HCEC 1CT (cell line): ENCODE data around the gene NEDD4L.

ENCODE experiments used
- DNase-seq: peaks from one replicate; pipeline ENCODE4 v3.0.0-alpha.2; 2017

NEDD4L gene

DNA sequence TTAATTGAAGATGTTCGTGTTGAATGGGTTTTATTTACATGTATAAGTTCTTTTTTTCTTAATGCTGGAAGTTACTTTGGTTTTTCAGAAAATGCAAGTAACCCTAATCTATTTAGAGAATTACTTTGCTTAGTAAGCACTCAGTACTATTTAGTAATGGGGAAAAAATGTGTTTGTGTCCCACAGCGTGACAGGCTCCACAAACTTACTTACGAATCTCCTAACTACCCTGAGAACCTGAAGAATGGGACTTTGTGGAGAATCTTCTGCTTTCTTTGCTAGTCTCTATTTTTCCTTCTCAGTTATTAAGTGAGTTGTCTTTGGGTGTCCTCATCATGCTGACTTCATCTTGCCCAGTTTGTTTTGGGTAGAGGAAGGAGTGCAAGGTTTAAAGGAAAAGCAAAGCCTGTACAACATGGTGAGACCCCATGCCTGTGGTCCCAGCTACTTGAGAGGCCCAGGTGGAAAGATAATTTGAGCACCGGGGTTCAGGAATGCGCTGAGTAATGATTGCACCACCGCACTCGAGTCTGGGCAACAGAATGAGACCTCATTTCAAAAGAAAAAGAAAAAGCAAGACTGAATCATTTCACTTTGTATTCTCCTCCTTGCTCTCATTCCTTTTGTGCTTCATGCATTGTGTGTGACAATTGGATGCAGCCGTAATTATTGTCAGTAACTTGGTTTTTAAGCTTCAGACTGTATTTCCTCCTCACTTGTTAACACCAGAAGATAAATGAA lies 10.2 kb downstream of the NEDD4L start:
- peak; percentile 60 for DNase-seq

- no peak for DNase-seq
These were observed 12.0 kb downstream of the NEDD4L start for GRCh38 chr18:58055890-58056558.

DNA sequence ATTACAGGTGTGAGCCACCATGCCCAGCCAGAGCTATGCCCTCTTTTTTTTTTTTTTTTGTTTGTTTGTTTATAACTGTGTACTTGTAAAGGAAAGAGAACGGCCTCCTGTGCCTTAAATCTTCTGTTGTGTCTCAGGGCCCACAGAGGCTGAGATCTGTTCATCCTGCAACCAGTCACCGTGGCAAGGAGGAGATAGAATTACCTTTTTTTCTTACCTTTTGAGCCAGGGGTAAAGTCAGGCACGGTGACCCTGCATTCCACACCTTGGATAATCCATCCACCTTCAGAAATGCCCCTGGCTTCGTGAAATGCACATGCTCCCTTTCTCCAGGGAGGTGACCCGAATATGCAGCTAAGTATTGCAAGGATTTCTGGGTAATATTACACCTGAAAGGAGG lies 12.8 kb downstream of the NEDD4L start:
- no peak for DNase-seq

DNA sequence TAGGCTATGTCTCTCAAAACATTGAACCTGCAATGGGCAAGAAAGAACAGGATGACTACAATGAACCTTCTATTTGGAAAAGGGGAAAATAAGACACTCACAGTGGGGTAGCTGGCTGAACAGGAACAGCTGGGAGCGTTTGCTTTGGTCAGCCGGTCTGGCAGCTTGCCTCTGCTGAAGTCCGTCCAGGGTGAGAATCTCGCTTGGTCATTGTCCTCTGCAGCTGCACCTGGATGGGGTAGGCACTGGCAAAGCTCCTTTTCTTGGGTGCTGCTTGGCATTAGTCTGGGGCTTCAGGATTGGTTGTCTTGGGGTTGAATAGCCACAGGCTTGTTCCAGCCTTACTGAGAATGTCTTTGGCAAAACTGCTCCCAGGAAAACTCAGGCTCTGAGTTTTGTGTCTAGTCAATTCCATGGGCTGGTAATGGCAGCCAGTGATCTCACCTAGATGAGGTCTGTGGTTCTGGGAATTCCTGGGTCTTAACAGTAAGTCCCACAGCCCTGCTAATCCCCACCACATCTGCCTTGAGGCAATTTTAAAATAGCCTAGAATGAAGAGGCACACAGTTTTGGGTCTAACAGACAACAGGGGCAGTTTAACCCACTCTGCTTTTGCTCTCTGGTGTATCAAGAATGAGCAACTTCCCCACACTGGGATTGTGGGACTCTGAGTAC lies 13.4 kb downstream of the NEDD4L start:
- no peak for DNase-seq

GRCh38 chr18:58058720-58059119 lies 14.7 kb downstream of the NEDD4L start:
- DNase-seq, result peak; percentile 14

DNA sequence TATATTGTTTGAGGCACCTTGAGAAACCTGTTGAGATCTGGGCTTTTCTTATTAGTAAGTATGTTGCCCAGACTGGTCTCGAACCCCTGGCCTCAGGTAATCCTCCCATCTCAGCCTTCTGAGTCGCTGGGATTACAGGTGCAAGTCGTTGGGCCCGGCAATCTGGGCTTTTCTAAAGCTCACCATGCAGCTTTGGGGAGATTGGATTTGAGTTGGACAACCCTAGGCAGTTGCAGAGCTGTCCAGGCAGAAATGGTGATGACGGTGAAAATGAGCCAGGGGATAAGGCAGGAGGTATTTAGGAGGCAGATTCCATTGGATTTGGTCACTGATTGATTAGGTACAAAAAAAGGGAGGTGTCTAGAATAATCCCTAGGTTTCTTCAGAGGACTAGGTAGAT lies 16.2 kb downstream of the NEDD4L start:
- no peak for DNase-seq

GRCh38 chr18:58061349-58061748 lies 17.3 kb downstream of the NEDD4L start:
- no peak for DNase-seq

- no peak for DNase-seq
These were observed 20.5 kb downstream of the NEDD4L start for GRCh38 chr18:58064406-58064998.

- no peak for DNase-seq
These were observed 21.9 kb downstream of the NEDD4L start for GRCh38 chr18:58065956-58066355.

DNA sequence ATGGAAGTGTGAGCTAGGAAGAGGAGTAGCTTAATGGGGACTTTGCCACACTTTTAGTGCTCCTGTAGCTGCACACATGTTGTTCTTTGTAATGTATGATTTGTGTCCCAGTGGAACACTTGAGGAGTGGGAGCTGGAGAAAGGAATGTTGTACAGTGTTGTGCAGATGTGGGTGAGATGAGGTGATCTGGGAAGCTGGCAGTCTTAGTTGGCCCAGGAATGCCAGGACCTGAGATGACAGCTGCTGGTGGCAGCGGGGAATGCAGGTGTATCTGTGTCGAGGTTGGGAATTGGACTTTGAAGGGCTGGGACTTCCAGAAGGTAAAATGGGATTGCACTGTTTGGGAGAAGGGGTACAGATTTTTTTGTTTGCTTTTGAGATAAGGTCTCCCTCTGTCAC lies 23.6 kb downstream of the NEDD4L start:
- no peak for DNase-seq

DNA sequence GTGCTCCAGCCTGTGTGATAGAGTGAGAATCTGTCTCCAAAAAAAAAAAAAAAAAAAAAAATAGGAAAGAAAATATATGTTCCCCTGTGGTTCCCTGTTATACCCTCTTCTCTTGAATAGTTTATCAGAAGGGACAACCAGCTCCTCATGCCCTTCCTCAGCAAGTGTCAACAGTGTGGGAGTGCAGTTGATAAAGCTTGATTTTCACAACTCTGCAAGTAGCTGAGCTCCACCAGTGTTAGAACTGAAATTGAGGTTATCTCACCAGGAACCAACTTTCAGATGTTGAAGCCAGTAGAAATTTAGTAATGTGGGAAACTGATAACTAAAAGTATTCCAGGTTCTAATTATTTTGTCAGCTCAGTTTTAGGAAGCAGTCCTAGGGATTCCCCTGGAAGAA lies 25.1 kb downstream of the NEDD4L start:
- no peak for DNase-seq

DNA sequence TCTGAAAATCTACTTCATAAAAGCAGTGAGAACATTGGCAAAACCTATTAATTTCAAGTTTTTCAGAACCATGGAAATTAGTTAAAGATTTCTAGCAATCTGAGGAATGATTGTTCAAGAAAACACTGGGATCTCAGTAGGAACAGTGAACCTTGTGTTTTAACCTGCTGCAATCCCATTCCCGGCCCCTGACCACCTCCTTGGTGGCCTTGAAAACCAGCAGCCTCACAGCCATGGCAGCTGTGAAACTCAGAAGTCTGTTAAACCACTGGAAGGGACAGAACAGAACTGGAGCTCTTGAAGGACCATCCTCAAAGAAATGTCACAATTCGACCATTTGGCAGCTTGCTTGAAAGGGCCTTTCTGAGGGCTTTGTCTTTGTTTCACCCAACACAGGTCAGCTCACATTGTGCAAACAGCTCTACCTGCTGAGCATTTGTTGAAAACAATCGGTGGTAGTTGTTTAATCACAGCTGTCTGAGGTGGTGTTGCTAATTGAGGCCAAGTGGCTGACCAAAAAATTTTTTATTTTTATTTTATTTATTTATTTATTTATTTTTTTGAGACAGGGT lies 25.8 kb downstream of the NEDD4L start:
- no peak for DNase-seq

GRCh38 chr18:58076052-58076451 lies 32.0 kb downstream of the NEDD4L start:
- peak; percentile 63 for DNase-seq

DNA sequence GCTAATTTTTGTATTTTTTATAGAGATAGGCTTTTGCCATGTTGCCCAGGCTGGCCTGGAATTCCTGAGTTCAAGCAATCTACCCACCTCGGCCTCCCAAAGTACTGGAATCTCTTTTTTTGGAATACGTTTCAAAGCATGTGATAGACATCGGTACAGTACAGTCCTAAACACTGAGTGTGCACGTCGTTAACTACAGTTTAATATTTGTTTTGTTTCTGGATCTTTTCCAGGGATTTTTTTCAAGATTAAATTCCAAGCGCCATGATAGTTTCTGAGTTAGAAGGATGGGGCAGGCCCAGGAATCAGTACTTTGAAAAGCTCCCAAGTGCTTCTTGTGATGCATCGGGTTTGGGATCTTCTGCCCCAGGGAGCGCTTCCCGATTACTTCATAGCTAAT lies 33.3 kb downstream of the NEDD4L start:
- no peak for DNase-seq

DNA sequence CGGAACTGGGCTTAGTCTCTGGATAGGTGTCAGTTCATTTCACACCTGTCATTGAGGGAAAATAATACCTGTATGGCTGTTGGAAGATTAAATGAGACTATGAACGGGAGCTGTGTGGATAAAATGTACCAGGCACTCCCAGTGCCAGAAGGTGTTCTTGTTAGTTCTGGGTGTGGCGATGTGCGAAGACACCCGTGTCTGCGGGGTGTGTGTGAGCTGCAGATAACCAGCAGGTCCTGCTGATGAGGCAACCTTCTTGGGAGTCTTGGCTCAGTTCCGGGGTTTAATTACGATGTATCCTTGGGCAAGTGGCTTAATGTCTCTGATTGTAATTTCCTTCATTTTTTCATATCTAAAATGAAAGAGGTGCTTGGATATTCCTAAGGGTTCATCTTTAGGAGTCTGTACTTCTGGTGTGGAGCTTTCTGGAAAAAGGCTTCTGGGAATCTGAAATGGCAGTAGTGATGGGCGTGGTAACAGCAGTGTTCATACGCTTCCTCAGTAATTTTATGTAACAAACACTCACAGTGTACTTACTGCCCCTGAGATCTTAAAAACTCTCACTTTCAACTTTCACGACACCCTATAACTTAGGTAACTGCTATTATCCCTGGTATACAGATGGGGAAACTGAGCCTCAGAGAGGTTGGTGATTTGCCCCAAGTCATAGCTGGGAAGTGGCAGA lies 35.0 kb downstream of the NEDD4L start:
- DNase-seq, result no peak

GRCh38 chr18:58080451-58080850 lies 36.4 kb downstream of the NEDD4L start:
- DNase-seq, result no peak

GRCh38 chr18:58087928-58088690 lies 44.1 kb downstream of the NEDD4L start:
- DNase-seq, result peak; percentile 69

DNA sequence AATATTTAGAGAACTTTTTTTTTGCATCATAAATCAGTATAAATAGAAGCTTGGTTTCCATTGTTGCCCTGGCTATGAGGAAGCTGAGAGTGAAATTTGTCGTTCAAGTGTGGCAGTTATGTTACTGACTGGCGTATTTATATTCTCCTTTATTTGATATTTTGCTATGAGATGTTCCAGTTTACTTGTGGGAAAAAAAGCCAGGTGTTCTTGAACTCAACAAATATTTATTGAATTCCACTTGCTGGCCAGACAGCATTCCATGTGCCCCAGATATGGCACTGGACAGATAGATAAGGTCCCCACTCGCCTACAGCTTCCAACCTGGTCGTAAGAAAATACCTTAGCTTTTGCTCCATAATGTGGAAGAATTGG lies 44.7 kb downstream of the NEDD4L start:
- DNase-seq, result no peak

DNA sequence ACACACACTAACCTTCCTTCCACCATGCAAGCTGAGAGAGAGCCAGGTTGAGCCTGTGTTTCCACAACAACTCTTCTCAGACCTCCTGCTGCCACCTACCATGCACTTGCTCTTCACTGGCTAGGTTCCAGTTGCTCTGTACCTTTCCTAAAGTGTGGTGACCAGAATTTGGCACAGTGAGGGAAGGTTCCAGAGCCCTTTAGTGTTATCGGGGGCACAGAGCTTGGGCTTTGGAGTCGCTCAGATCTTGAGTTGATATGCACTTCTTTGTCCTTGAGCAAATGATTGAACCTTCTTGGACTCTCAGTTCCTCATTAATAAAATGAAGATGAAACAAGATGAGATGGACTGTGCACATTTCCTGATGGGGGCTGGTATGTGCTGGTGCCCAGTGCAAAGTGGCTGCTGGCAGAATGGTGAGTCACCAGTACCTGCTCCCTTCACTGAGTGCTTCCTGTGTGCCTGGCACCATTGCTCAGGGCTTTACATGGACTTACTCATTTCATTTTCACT lies 47.1 kb downstream of the NEDD4L start:
- DNase-seq, result no peak

- DNase-seq, result no peak
These were observed 49.3 kb downstream of the NEDD4L start for GRCh38 chr18:58093311-58093803.

- no peak for DNase-seq
These were observed 51.2 kb downstream of the NEDD4L start for GRCh38 chr18:58095222-58095621.

- no peak for DNase-seq
These were observed 51.6 kb downstream of the NEDD4L start for GRCh38 chr18:58095655-58096054.
